Measurements from ENCODE around the gene EFHD1. TPM values are rescaled to one million over a fixed set of nuclear protein-coding genes. Genes with fewer than 3 reads are reported as not detected.

The EFHD1 gene
- total and polyA plus RNA-seq, 2 experiments from 2014 or later = 3.4 to 6.4 TPM

GRCh38 chr2:232647261-232647660, 13.9 kb downstream of the EFHD1 start (continued):
- no peak for TF ChIP-seq ZNF331 (CRISPR knock-in tag; IDR thresholded peaks at IDR 0.05; ENCODE audit: low read depth)
- TF ChIP-seq NANOG (IDR thresholded peaks at IDR 0.05; ENCODE audit: borderline replicate concordance) = no peak
- TF ChIP-seq EZH2phosphoT487 (IDR thresholded peaks at IDR 0.05; ENCODE audit: unreplicated experiment) = no peak

GRCh38 chr2:232649033-232649432, 15.6 kb downstream of the EFHD1 start:
- Histone ChIP-seq H3K79me2 (replicated peaks; ENCODE audit: insufficient read depth) (no peaks in the 10 kb centered on the region), H3K27ac (ENCODE audit: low read depth) (no peak overlapping the region), H3K36me3 (ENCODE audit: insufficient read depth) (no peaks in the 10 kb centered on the region), H3K9me2 (ENCODE audit: insufficient read depth) (no peaks in the 10 kb centered on the region), H3K4me1 (ENCODE audit: insufficient read depth) (peaks cover 13% of the 10 kb centered on the region; the same call in 1 of the 2 replicates), H3K4me3 (no peak overlapping the region), H3F3A (replicated peaks; ENCODE audit: low read depth) (no peaks in the 10 kb centered on the region), H3K27me3 (ENCODE audit: insufficient read depth) (no peaks in the 10 kb centered on the region), H2AFZ (no peak overlapping the region), H3K4me2 (no peak overlapping the region), H4K20me1 (replicated peaks; ENCODE audit: insufficient read depth) (no peaks in the 10 kb centered on the region)
- ATAC-seq = peak; percentile 35; the same call in 2 of the 3 replicates
- no peak for DNase-seq (ENCODE audit: low spot score)
- H3K27ac Mint-ChIP-seq = no peak overlapping the region
- H3K4me1 Mint-ChIP-seq = no peaks in the 10 kb centered on the region; the same call in 1 of the 3 replicates
- no peak overlapping the region for H3K4me3 Mint-ChIP-seq
- H3K9me3 Mint-ChIP-seq = no peaks in the 10 kb centered on the region
- H3K36me3 Mint-ChIP-seq (ENCODE audit: low read depth) = no peaks in the 10 kb centered on the region
- peaks cover 9% of the 10 kb centered on the region for H3K27me3 Mint-ChIP-seq (ENCODE audit: insufficient read depth, low read depth, poor library complexity)
- TF ChIP-seq ZNF462 (CRISPR knock-in tag; IDR thresholded peaks at IDR 0.05) (no peak), REST (IDR thresholded peaks at IDR 0.05; ENCODE audit: unreplicated experiment) (no peak), EZH2phosphoT487 (IDR thresholded peaks at IDR 0.05; ENCODE audit: unreplicated experiment) (no peak), ETS1 (IDR thresholded peaks at IDR 0.05) (no peak), CREB1 (CRISPR knock-in tag; IDR thresholded peaks at IDR 0.05; ENCODE audit: low read depth) (no peak), JUNB (IDR thresholded peaks at IDR 0.05; ENCODE audit: unreplicated experiment) (no peak)

Measured in GM23338 (cell line).